Measurements from ENCODE around the gene PLA2G2D. TPM values are rescaled to one million over a fixed set of nuclear protein-coding genes. Genes with fewer than 3 reads are reported as not detected.

PLA2G2D gene
- total RNA-seq, 4 donors from 2014 or later = not detected

DNA sequence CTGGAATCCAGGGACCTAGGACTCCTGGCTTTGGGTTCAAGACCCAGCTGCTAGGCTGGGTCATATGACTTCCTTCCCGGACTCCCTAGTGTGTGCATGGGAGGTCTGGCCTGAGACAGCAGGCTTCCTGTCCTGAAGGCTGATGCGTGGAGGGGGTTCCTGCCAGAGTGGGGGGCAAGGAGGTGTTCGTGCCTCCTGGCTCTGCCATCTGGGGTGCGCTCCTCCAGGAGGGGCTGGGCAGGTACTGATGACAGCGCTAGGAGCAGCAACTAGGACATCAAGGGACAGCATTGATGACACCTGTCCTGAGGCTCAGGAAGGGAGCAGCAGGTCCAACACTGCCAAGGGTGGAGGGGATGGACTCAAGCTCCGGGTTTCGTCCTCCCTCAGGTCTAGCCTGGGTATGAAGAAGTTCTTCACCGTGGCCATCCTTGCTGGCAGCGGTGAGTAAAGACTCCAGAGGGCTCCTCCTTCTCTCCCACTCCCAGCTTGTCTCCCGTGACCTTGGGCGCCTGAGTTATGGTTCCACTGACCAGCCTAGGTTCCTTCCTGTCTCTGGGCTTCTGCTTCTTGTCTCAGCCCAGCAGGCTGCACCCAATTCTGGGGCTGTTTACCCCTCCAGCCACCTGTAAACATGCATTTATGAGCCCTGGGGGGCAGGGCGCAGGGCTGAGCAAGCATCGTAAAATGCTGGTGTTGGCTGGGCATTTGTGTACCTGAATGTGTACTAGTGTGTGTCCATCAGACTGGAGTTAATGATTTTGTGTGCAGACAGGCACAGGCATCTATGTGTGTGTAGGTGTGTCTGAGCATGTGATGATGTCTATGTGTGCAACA lies 20.7 kb upstream of the PLA2G2D start:
- Histone ChIP-seq H3K9me3 (no peaks in the 10 kb centered on the region), H3K27ac (no peak overlapping the region), H3K27me3 (peaks cover 36% of the 10 kb centered on the region), H3K4me3 (no peak overlapping the region), H3K4me1 (no peaks in the 10 kb centered on the region), H3K36me3 (no peaks in the 10 kb centered on the region)
- WGBS, 2 donors (ENCODE audit: low coverage in 1 of 2) = 65 to 90% methylated on average over 6 to 7 of the region's 13 CpGs
- no peak for ATAC-seq
- no peak for TF ChIP-seq POLR2A (IDR thresholded peaks at IDR 0.05)
- TF ChIP-seq EP300 (IDR thresholded peaks at IDR 0.05) = no peak
- TF ChIP-seq, protein P1, sequence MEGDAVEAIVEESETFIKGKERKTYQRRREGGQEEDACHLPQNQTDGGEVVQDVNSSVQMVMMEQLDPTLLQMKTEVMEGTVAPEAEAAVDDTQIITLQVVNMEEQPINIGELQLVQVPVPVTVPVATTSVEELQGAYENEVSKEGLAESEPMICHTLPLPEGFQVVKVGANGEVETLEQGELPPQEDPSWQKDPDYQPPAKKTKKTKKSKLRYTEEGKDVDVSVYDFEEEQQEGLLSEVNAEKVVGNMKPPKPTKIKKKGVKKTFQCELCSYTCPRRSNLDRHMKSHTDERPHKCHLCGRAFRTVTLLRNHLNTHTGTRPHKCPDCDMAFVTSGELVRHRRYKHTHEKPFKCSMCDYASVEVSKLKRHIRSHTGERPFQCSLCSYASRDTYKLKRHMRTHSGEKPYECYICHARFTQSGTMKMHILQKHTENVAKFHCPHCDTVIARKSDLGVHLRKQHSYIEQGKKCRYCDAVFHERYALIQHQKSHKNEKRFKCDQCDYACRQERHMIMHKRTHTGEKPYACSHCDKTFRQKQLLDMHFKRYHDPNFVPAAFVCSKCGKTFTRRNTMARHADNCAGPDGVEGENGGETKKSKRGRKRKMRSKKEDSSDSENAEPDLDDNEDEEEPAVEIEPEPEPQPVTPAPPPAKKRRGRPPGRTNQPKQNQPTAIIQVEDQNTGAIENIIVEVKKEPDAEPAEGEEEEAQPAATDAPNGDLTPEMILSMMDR (IDR thresholded peaks at IDR 0.05) = no peak
- no peak for TF ChIP-seq POLR2AphosphoS5 (IDR thresholded peaks at IDR 0.05)

DNA sequence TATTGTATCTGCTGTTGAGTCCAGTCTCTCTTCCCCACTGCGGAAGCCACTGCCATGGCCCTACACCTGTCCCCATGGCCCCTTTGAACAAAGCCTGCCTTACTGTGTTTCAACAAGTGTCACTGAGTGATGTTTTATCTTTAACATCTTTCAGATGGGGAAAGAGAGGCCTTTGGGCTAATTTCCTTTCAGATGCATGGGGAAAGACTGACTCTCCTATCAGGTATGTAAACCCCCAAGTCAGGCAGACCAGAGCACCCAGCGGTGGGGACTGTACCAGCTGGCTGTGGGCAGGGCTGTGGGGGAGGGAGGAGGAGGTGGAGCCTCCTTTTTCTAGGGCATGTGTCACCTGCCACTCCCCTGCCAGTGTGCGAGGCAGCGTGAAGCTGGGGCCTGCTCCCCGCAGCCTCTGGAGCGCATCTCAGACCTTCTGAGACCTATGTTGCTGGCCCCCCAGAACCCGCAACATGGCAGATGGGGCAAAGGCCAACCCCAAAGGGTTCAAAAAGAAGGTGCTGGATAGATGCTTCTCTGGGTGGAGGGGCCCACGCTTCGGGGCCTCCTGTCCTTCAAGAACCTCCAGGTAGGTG lies 19.7 kb upstream of the PLA2G2D start, which contains the start of gene PLA2G2F:
Gene PLA2G2F, plus strand, starts transcription at position 363 of the 590 bp plus-strand sequence. Its CDS starts 105 bp downstream, at position 468.
- Histone ChIP-seq H3K27ac (no peak within 1 kb of the TSS), H3K9me3 (no peaks in the 10 kb centered on the region), H3K4me3 (no peak within 1 kb of the TSS), H3K36me3 (no peaks in the 10 kb centered on the region), H3K27me3 (peaks cover 36% of the 10 kb centered on the region), H3K4me1 (no peaks in the 10 kb centered on the region)
- 87 to 100% methylated on average over 1 to 3 of the region's 9 CpGs for WGBS, 2 donors (ENCODE audit: low coverage in 1 of 2)
- no peak for ATAC-seq
- TF ChIP-seq, protein P1 (IDR thresholded peaks at IDR 0.05) = no peak
- TF ChIP-seq POLR2A (IDR thresholded peaks at IDR 0.05) (no peak), POLR2AphosphoS5 (IDR thresholded peaks at IDR 0.05) (no peak), EP300 (IDR thresholded peaks at IDR 0.05) (no peak)

DNA sequence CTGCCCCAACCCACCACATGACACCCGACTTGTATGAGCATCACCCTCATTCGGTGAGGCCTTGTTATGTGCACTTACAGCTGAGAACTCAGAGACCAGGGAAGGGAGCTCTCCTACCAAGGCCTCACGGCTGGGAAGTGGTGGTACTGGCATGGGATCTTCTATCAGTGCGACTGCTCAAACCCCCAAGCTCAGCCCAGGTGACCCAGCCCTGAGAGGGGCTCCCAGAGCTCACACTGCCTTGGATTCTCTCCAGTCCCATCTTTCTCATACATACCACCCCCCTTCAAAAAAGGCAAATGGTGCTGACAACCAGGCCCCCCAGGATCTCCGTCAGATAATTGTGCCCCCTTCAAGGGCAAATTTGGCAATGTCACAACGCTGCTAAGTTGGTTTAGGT lies 19.0 kb upstream of the PLA2G2D start:
- H3K9me3 ChIP-seq = no peaks in the 10 kb centered on the region
- TF ChIP-seq, protein P1 (IDR thresholded peaks at IDR 0.05) = no peak
- TF ChIP-seq EP300 (IDR thresholded peaks at IDR 0.05) = no peak
- no peak for TF ChIP-seq POLR2AphosphoS5 (IDR thresholded peaks at IDR 0.05)
- TF ChIP-seq POLR2A (IDR thresholded peaks at IDR 0.05) = no peak
- no peak overlapping the region for H3K4me3 ChIP-seq
- no peaks in the 10 kb centered on the region for H3K36me3 ChIP-seq
- H3K4me1 ChIP-seq = no peaks in the 10 kb centered on the region
- 82 to 89% methylated on average over 3 to 6 of the region's 6 CpGs for WGBS, 2 donors (ENCODE audit: low coverage in 1 of 2)
- ATAC-seq = no peak
- H3K27ac ChIP-seq = no peak overlapping the region
- peaks cover 36% of the 10 kb centered on the region for H3K27me3 ChIP-seq

DNA sequence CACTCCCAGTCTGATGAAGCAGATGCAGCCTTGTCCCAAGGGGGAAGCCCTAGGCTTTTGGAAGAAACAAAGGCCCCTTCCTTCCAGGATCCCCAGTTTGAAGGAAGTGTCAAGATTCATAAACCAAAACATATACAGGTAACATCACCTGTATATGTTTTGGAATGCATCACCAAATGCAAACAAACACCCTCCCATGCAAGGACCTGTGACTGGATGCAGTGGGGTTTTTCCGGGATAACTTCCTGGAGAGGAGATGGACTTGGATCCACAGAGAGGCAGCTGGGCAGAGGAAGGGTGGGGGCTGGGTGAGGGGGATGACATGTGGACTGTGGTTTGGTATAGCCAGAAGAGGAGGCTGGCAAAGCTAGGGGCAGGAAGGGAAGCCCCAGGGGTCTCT lies 18.3 kb upstream of the PLA2G2D start:
- ATAC-seq = no peak
- Histone ChIP-seq H3K27ac (no peak overlapping the region), H3K4me3 (no peak overlapping the region), H3K27me3 (peaks cover 36% of the 10 kb centered on the region), H3K9me3 (no peaks in the 10 kb centered on the region), H3K4me1 (no peaks in the 10 kb centered on the region), H3K36me3 (no peaks in the 10 kb centered on the region)
- WGBS, 2 donors (ENCODE audit: low coverage in 1 of 2) = 100% methylated on average over 1 of the region's 1 CpG; no CpG with 5 or more reads in 1 of the 2 donors
- TF ChIP-seq, protein P1 (IDR thresholded peaks at IDR 0.05) = no peak
- TF ChIP-seq POLR2A (IDR thresholded peaks at IDR 0.05) = no peak
- no peak for TF ChIP-seq POLR2AphosphoS5 (IDR thresholded peaks at IDR 0.05)
- no peak for TF ChIP-seq EP300 (IDR thresholded peaks at IDR 0.05)
